Kasumi-1 (cell line): ENCODE data around the gene DAP3.

Experiments used
- DNase-seq, 2 experiments: peaks; one replicate each; lab custom pipeline; 2025; lab: John Stamatoyannopoulos, UW

DAP3 gene

GRCh38 chr1:155777582-155777981 is 88.7 kb downstream of the DAP3 start:
- DNase-seq: no peak
